SW480 (cell line): ENCODE results near the gene S100A7A.
"Not testable (repeated sequence)": the region's sequence is repeated elsewhere in the genome, so short reads cannot be mapped to it uniquely, and the experiment has no call there.

Experiments
- DNase-seq: peaks from one replicate; pipeline ENCODE4 v3.0.0-alpha.2; 2016; ENCODE audit warnings: low spot score

S100A7A gene

GRCh38 chr1:153422450-153423068 lies 6.2 kb downstream of the S100A7A start:
- DNase-seq = peak; percentile 48

- DNase-seq = no peak
These were observed 10.5 kb downstream of the S100A7A start for GRCh38 chr1:153426809-153427208.

GRCh38 chr1:153428073-153428638 lies 11.8 kb downstream of the S100A7A start:
- no peak for DNase-seq

- DNase-seq = no peak
These were observed 12.5 kb downstream of the S100A7A start for GRCh38 chr1:153428791-153429190.

GRCh38 chr1:153429266-153430165 lies 13.2 kb downstream of the S100A7A start:
- DNase-seq = no peak

GRCh38 chr1:153430166-153430553 lies 13.8 kb downstream of the S100A7A start:
- no peak for DNase-seq

- no peak for DNase-seq
These were observed 14.2 kb downstream of the S100A7A start for GRCh38 chr1:153430561-153430960.

DNA sequence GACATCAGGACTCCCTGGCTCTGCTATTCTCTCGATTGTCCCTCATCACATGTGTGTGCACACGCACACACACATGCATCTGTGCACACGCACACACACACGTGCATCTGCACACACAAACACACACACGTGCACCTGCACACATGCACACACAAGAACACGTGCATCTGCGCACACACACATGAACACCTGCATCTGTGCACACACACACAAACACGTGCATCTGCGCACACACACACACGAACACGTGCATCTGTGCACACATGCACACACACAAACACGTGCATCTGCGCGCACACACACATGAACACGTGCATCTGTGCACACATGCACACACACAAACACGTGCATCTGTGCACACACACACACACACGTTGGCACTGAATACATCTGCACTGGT lies 14.7 kb downstream of the S100A7A start:
- DNase-seq = no peak

DNA sequence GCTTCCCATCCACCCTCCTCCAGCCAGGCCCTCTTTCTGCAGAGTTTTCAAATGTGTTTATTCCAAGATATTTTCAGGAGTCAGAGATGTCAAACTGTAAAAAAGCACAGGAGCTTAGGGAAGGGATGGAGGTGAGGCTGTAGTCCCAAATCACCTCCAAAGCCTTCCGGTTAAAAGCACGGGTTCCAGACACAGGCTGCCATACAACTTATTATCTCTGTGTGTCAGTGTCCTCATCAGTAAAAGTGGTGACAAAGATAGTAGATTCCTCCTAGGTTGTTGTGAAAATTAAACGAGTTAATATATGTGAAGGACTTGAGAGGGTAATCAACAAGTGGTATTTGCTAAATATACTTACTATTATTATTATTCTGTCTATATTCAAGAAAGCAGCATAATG lies 15.1 kb downstream of the S100A7A start:
- no peak for DNase-seq

DNA sequence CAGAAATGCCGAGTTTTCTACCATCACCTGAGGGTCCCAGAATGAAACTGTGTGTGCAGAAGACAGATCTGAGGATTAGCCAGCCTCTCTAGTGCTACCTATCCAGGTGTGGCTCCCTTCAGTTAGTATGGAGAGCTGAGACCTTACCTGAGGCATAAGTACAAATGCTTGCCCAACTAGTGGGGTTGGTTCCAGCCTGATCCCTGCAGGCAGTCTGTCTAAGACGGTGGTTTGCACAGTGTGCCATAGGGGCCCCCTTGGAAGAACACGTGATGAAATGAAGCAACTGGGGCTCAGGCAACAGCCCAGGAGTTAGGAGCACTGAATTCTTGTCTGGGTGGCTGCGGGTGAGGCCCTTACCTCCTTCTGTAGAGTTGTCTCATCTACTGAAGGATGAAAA lies 15.6 kb downstream of the S100A7A start:
- DNase-seq = no peak

DNA sequence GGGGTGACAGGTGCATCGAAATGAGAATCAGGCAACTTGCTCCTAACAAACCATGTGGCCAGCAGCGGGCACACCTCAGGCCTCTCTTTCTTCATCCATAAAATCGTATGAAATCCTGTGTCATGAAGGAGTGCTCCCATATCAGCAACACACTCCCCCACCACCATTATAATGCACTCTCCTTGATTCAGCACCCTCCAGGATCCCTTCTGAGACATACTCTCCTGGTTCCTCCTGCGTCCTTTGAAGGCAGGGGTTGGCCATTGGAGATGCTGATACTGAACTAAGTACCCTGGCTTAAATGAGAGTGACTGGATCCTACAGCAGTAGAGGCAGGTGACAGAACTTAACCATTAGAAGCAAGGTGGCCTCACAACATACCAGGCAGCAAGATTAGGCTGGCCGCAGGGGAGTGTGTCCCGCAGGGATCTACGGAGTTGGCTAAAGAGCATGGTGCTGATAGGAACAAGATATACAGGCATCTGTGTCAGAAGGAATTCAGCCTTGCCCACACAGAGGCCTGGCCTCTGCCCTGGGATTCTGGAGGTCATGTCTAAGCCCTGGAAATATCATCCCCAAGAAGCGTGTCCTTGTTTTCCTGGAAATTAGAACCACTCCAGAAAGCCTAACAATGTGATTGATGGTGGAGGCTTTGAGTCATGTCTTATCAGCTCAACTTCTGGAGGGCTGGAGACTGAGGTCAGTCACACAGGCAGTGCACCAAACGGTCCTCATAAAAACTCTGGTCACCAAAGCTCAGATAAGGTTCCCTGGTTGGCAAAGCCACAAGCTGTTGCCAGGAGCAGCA lies 16.8 kb downstream of the S100A7A start:
- DNase-seq = no peak

DNA sequence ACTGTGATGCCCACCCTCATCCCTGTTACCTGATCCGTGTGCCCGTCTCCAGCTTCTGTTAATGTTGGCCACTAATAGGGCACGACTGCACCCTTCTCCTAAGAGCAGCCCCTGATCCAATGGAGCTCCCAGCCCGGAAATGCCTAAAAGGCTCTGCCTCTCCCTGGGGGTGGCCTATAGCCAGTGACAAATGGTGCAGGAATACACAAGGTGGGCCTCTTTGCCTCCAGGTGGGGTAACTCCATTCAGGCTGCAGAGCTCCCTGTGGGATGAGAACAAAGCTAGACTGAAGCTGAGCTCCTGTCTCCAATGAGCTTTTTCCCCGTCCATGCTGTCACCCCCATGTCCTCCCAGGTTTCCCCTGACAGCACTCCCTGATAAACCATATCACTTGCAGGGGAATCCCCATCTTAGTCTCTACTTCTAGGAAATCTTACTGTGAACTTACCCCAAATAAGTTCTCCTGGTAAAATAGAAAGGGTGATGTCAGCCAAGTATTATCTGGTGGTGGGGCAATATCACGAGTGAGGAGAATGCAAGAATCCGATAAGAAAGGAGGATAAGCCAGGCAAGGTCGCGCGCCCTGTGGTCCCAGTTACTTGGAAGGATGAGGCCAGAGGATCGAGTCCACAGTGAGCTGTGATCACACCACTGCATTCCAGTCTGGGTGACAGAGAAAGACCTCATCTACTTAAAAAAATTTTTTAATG lies 18.6 kb downstream of the S100A7A start:
- no peak for DNase-seq

GRCh38 chr1:153437236-153437635 lies 20.9 kb downstream of the S100A7A start:
- no peak for DNase-seq

DNA sequence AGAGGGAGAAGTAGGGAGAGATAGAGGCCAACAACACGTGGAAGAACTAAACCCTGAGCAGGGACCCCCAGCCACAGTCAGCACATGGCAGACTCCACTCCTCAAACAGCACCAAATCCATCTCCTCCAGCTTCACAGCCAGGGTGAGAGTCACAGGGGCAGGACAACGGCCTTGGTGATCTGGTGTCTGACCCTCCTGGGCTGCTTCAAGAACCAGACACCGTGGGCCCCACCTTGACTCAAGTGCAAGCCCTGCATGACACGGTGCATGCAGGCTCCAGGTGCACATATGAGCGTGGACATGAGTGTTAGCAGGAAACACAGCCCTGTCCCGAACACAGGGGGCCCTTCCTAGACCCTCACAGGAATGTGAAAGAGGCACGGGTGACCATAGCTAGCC lies 22.3 kb downstream of the S100A7A start:
- no peak for DNase-seq

- DNase-seq = no peak
These were observed 23.0 kb downstream of the S100A7A start for GRCh38 chr1:153439273-153439672.

- DNase-seq = no peak
These were observed 25.0 kb downstream of the S100A7A start for GRCh38 chr1:153441238-153441755.

GRCh38 chr1:153443486-153443885 lies 27.2 kb downstream of the S100A7A start:
- DNase-seq = no peak

GRCh38 chr1:153444078-153444477 lies 27.8 kb downstream of the S100A7A start:
- DNase-seq = no peak

GRCh38 chr1:153447498-153448170 lies 31.3 kb downstream of the S100A7A start:
- DNase-seq = no peak

GRCh38 chr1:153448851-153449250 lies 32.5 kb downstream of the S100A7A start:
- not testable (repeated sequence) for DNase-seq

- DNase-seq = no peak
These were observed 40.1 kb downstream of the S100A7A start for GRCh38 chr1:153456396-153456795.
